ENCODE results near the gene TRPV4.

Gene TRPV4

GRCh38 chr12:109827566-109828550 is 5.3 kb downstream of the TRPV4 start:
- peak; percentile 77 for DNase-seq (ENCODE audit: low spot score)

- no peak for DNase-seq (ENCODE audit: low spot score)
Observed at GRCh38 chr12:109827080-109827479, 6.1 kb downstream of the TRPV4 start.

- DNase-seq (ENCODE audit: low spot score) = no peak
Observed at GRCh38 chr12:109824731-109825130, 8.5 kb downstream of the TRPV4 start.

GRCh38 chr12:109822951-109823411 is 10.2 kb downstream of the TRPV4 start:
- DNase-seq (ENCODE audit: low spot score) = peak; percentile 18

- DNase-seq (ENCODE audit: low spot score) = no peak
Observed at GRCh38 chr12:109822416-109822815, 10.8 kb downstream of the TRPV4 start.

- DNase-seq (ENCODE audit: low spot score) = no peak
Observed at GRCh38 chr12:109821968-109822367, 11.2 kb downstream of the TRPV4 start.

- DNase-seq (ENCODE audit: low spot score) = no peak
Observed at GRCh38 chr12:109820816-109821381, 12.3 kb downstream of the TRPV4 start.

GRCh38 chr12:109818905-109819500 is 14.2 kb downstream of the TRPV4 start:
- DNase-seq (ENCODE audit: low spot score) = no peak

GRCh38 chr12:109818253-109818652 is 14.9 kb downstream of the TRPV4 start:
- no peak for DNase-seq (ENCODE audit: low spot score)

GRCh38 chr12:109817627-109818231 is 15.5 kb downstream of the TRPV4 start:
- no peak for DNase-seq (ENCODE audit: low spot score)

GRCh38 chr12:109816870-109817269 is 16.3 kb downstream of the TRPV4 start:
- DNase-seq (ENCODE audit: low spot score) = no peak

GRCh38 chr12:109815757-109816617 is 17.2 kb downstream of the TRPV4 start:
- DNase-seq (ENCODE audit: low spot score) = no peak

GRCh38 chr12:109815225-109815624 is 18.0 kb downstream of the TRPV4 start:
- no peak for DNase-seq (ENCODE audit: low spot score)

- no peak for DNase-seq (ENCODE audit: low spot score)
Observed at GRCh38 chr12:109814600-109815150, 18.5 kb downstream of the TRPV4 start.

GRCh38 chr12:109813810-109814416 is 19.3 kb downstream of the TRPV4 start:
- no peak for DNase-seq (ENCODE audit: low spot score)

- no peak for DNase-seq (ENCODE audit: low spot score)
Observed at GRCh38 chr12:109811624-109811995, 21.6 kb downstream of the TRPV4 start.

GRCh38 chr12:109810954-109811623 is 22.1 kb downstream of the TRPV4 start:
- no peak for DNase-seq (ENCODE audit: low spot score)

- no peak for DNase-seq (ENCODE audit: low spot score)
Observed at GRCh38 chr12:109808876-109809646, 24.1 kb downstream of the TRPV4 start.

GRCh38 chr12:109807954-109808643 is 25.1 kb downstream of the TRPV4 start:
- DNase-seq (ENCODE audit: low spot score) = no peak

All from Ammon's horn (tissue), 1 donor.